ENCODE results near the gene CTDP1. TPM values are rescaled to one million over a fixed set of nuclear protein-coding genes. Genes with fewer than 3 reads are reported as not detected.

CTDP1 gene
- total RNA-seq, 2 experiments from 2014 or later: 34.8 to 38.0 TPM

GRCh38 chr18:79659733-79660132, 19.9 kb upstream of the CTDP1 start:
- Mint-ChIP-seq H3K27me3 (peaks cover 24% of the 10 kb centered on the region), H3K4me3 (no peak overlapping the region)
- CTCF ChIA-PET: no interaction called here

GRCh38 chr18:79662034-79662433, 17.6 kb upstream of the CTDP1 start:
- H3K27me3 Mint-ChIP-seq: peaks cover 20% of the 10 kb centered on the region
- ChIA-PET CTCF (interaction anchor here (0.6 kb wide), 1 partner anchor 11 kb away, joined by 3 read pairs; no protein-coding TSS in a partner anchor), POLR2A (no interaction called here)
- no peaks in the 10 kb centered on the region for H3K9me3 Mint-ChIP-seq
- no peak overlapping the region for H3K4me3 Mint-ChIP-seq
- DNase-seq: no peak
- H3K27ac Mint-ChIP-seq: no peak overlapping the region
- H3K4me1 Mint-ChIP-seq: peaks cover 5% of the 10 kb centered on the region
- H3K36me3 Mint-ChIP-seq (ENCODE audit: low read depth): no peaks in the 10 kb centered on the region

More at GRCh38 chr18:79659733-79660132, 19.9 kb upstream of the CTDP1 start:
- peaks cover 5% of the 10 kb centered on the region for H3K4me1 Mint-ChIP-seq
- H3K27ac Mint-ChIP-seq: no peak overlapping the region
- no peak for DNase-seq
- no peaks in the 10 kb centered on the region for H3K9me3 Mint-ChIP-seq
- no peaks in the 10 kb centered on the region for H3K36me3 Mint-ChIP-seq (ENCODE audit: low read depth)
- POLR2A ChIA-PET: no interaction called here

GRCh38 chr18:79662439-79662838, 17.2 kb upstream of the CTDP1 start:
- ChIA-PET POLR2A (interaction anchor here (0.8 kb wide), 1 partner anchor 16 kb away, joined by 3 read pairs; no protein-coding TSS in a partner anchor), CTCF (interaction anchor here (0.6 kb wide), 1 partner anchor 10 kb away, joined by 3 read pairs; no protein-coding TSS in a partner anchor)
- Mint-ChIP-seq H3K4me1 (peaks cover 5% of the 10 kb centered on the region), H3K27me3 (peaks cover 20% of the 10 kb centered on the region), H3K27ac (no peak overlapping the region), H3K36me3 (ENCODE audit: low read depth) (no peaks in the 10 kb centered on the region), H3K4me3 (no peak overlapping the region), H3K9me3 (no peaks in the 10 kb centered on the region)
- no peak for DNase-seq

- Mint-ChIP-seq H3K9me3 (no peaks in the 10 kb centered on the region), H3K27me3 (peaks cover 24% of the 10 kb centered on the region), H3K27ac (no peak overlapping the region), H3K36me3 (ENCODE audit: low read depth) (peaks cover 3% of the 10 kb centered on the region), H3K4me1 (peaks cover 5% of the 10 kb centered on the region), H3K4me3 (no peak overlapping the region)
- DNase-seq: no peak
- POLR2A ChIA-PET: no interaction called here
- CTCF ChIA-PET: no interaction called here
Measured at GRCh38 chr18:79664525-79665125, 15.0 kb upstream of the CTDP1 start.

- Mint-ChIP-seq H3K9me3 (no peaks in the 10 kb centered on the region), H3K27ac (no peak overlapping the region), H3K27me3 (peaks cover 8% of the 10 kb centered on the region), H3K4me3 (no peak overlapping the region), H3K4me1 (no peaks in the 10 kb centered on the region), H3K36me3 (ENCODE audit: low read depth) (peaks cover 3% of the 10 kb centered on the region)
- DNase-seq: no peak
- CTCF ChIA-PET: no interaction called here
- POLR2A ChIA-PET: no interaction called here
Measured at GRCh38 chr18:79668203-79668602, 11.4 kb upstream of the CTDP1 start.

GRCh38 chr18:79672490-79673276, 6.9 kb upstream of the CTDP1 start:
- Mint-ChIP-seq H3K27me3 (peaks cover 5% of the 10 kb centered on the region), H3K36me3 (ENCODE audit: low read depth) (peaks cover 21% of the 10 kb centered on the region), H3K4me3 (no peak overlapping the region), H3K9me3 (peaks cover 2% of the 10 kb centered on the region), H3K27ac (no peak overlapping the region), H3K4me1 (peaks cover 2% of the 10 kb centered on the region)
- ChIA-PET CTCF (interaction anchor here (0.6 kb wide), 1 partner anchor 10 kb away, joined by 3 read pairs; no protein-coding TSS in a partner anchor), POLR2A (no interaction called here)
- DNase-seq: no peak

- ChIA-PET POLR2A (no interaction called here), CTCF (no interaction called here)
- H3K27me3 Mint-ChIP-seq: no peaks in the 10 kb centered on the region
- no peak overlapping the region for H3K4me3 Mint-ChIP-seq
- peaks cover 32% of the 10 kb centered on the region for H3K4me1 Mint-ChIP-seq
- peaks cover 2% of the 10 kb centered on the region for H3K9me3 Mint-ChIP-seq
- no peak overlapping the region for H3K27ac Mint-ChIP-seq
- peaks cover 34% of the 10 kb centered on the region for H3K36me3 Mint-ChIP-seq (ENCODE audit: low read depth)
- no peak for DNase-seq
Measured at GRCh38 chr18:79677221-79677620, 2.4 kb upstream of the CTDP1 start.

- Mint-ChIP-seq H3K27me3 (no peaks in the 10 kb centered on the region), H3K27ac (no peak overlapping the region), H3K9me3 (peaks cover 3% of the 10 kb centered on the region), H3K36me3 (ENCODE audit: low read depth) (peaks cover 40% of the 10 kb centered on the region), H3K4me1 (peaks cover 38% of the 10 kb centered on the region), H3K4me3 (peak overlapping the region; percentile 94)
- no peak for DNase-seq
- ChIA-PET POLR2A (interaction anchor here (1.4 to 3.5 kb wide), 2 partner anchors 15 to 274 kb away, joined by 3 to 12 read pairs; partner anchors contain the start of gene SLC66A2), CTCF (no interaction called here)
Measured at GRCh38 chr18:79677840-79678239, 1.8 kb upstream of the CTDP1 start.

- CTCF ChIA-PET: interaction anchor here (1.0 kb wide), 1 partner anchor 298 kb away, joined by 4 read pairs; no protein-coding TSS in a partner anchor
- Mint-ChIP-seq H3K4me1 (peaks cover 49% of the 10 kb centered on the region), H3K36me3 (ENCODE audit: low read depth) (peaks cover 51% of the 10 kb centered on the region)
Measured at GRCh38 chr18:79678665-79679551, 695 bp upstream of the CTDP1 start.

GRCh38 chr18:79680100-79680879, 687 bp downstream of the CTDP1 start:
- POLR2A ChIA-PET: interaction anchor here (0.6 to 3.5 kb wide), 10 partner anchors 8 to 429 kb away, joined by 3 to 16 read pairs (median 4); partner anchors contain the start of genes ADNP2, RBFA, SLC66A2 and TXNL4A
- CTCF ChIA-PET: interaction anchor here (0.7 kb wide), 1 partner anchor 355 kb away, joined by 3 read pairs; no protein-coding TSS in a partner anchor
- peak overlapping the region; percentile 89 for H3K27ac Mint-ChIP-seq
- peaks cover 63% of the 10 kb centered on the region for H3K4me1 Mint-ChIP-seq
- H3K4me3 Mint-ChIP-seq: peak overlapping the region; percentile 82
- peaks cover 54% of the 10 kb centered on the region for H3K36me3 Mint-ChIP-seq (ENCODE audit: low read depth)
- DNase-seq: peak; percentile 55
- no peaks in the 10 kb centered on the region for H3K27me3 Mint-ChIP-seq
- H3K9me3 Mint-ChIP-seq: peaks cover 4% of the 10 kb centered on the region

More at GRCh38 chr18:79678665-79679551, 695 bp upstream of the CTDP1 start:
- Mint-ChIP-seq H3K4me3 (peak overlapping the region; percentile 94), H3K27ac (peak overlapping the region; percentile 96), H3K9me3 (peaks cover 4% of the 10 kb centered on the region), H3K27me3 (no peaks in the 10 kb centered on the region)
- POLR2A ChIA-PET: interaction anchor here (1.0 to 3.5 kb wide), 9 partner anchors 16 to 610 kb away, joined by 3 to 16 read pairs (median 3); partner anchors contain the start of genes ATP9B, RBFA and SLC66A2
- DNase-seq: peak; percentile 99

- H3K9me3 Mint-ChIP-seq: peaks cover 2% of the 10 kb centered on the region
- H3K27ac Mint-ChIP-seq: peak overlapping the region; percentile 89
- H3K4me3 Mint-ChIP-seq: peak overlapping the region; percentile 82
- ChIA-PET POLR2A (interaction anchor here (0.7 to 3.5 kb wide), 10 partner anchors 8 to 428 kb away, joined by 3 to 16 read pairs (median 4); partner anchors contain the start of genes ADNP2, RBFA, SLC66A2 and TXNL4A), CTCF (interaction anchor here (0.7 kb wide), 1 partner anchor 354 kb away, joined by 3 read pairs; no protein-coding TSS in a partner anchor)
- H3K36me3 Mint-ChIP-seq (ENCODE audit: low read depth): peaks cover 50% of the 10 kb centered on the region
- no peak for DNase-seq
- H3K4me1 Mint-ChIP-seq: peaks cover 68% of the 10 kb centered on the region
- H3K27me3 Mint-ChIP-seq: no peaks in the 10 kb centered on the region
Measured at GRCh38 chr18:79680891-79681339, 1.3 kb downstream of the CTDP1 start.

Measured in activated CD4-positive, alpha-beta memory T cell treated with anti-CD3 and anti-CD28 coated beads, Interleukin-2, amount 10 ng/mL, durations not matched to agents 7 days and 5 days (primary cell).